IMR-90 (cell line): ENCODE data around the gene FBP1. TPM values are rescaled to one million over a fixed set of nuclear protein-coding genes. Genes with fewer than 3 reads are reported as not detected.

Experiments
- ATAC-seq: fragments of 200-7000 bp; cut with Tn5 transposase; 2 replicates; pipeline ENCODE4 v1.9.1; 2020; ENCODE audit warnings: low read depth, mild to moderate bottlenecking, moderate library complexity
- BruUV-seq: library from RNA; stranded (reverse); fragments of 400-500 nt; replicated peaks from 2 replicates; lab custom pipeline; 2021; lab: Mats Ljungman, UMichigan
- CTCF ChIA-PET: fragments of 300-600 bp; formaldehyde crosslinking; extraction: SDS; loops from one replicate; lab custom pipeline; 2021; ENCODE audit warnings: antibody characterized with exemption; lab: Yijun Ruan, JAX
- POLR2A ChIA-PET: fragments of 300-600 bp; sonication (Branson Sonifier 250); formaldehyde crosslinking; loops from one replicate; lab custom pipeline; 2022; ENCODE audit warnings: antibody characterized with exemption; ENCODE audit not compliant: unreplicated experiment; lab: Charles Lee
- DNase-seq: peaks from one replicate; pipeline ENCODE4 v3.0.0; 2013
- H2AFZ ChIP-seq: replicated peaks from 2 replicates; pipeline ENCODE3; 2013; ENCODE audit warnings: low read length, mild to moderate bottlenecking; ENCODE audit not compliant: poor library complexity
- H2AK5ac ChIP-seq: 2 replicates; pipeline ENCODE4 v1.6.1; 2013; ENCODE audit warnings: low read depth, low read length, inconsistent platforms
- H2AK9ac ChIP-seq: replicated peaks from 2 replicates; pipeline ENCODE3; 2013; ENCODE audit warnings: mild to moderate bottlenecking, low read depth, low read length, moderate library complexity; ENCODE audit not compliant: poor library complexity
- H2BK120ac ChIP-seq: 2 replicates; pipeline ENCODE4 v1.6.1; 2013; ENCODE audit warnings: low read depth, low read length, inconsistent platforms
- H2BK15ac ChIP-seq: 3 replicates; pipeline ENCODE4 v1.6.1; 2013; ENCODE audit warnings: low read depth, low read length, inconsistent platforms
- H2BK20ac ChIP-seq: 2 replicates; pipeline ENCODE4 v1.6.1; 2013; ENCODE audit warnings: low read depth, mild to moderate bottlenecking, inconsistent platforms, low read length, moderate library complexity
- H2BK5ac ChIP-seq: 2 replicates; pipeline ENCODE4 v1.6.1; 2013; ENCODE audit warnings: mild to moderate bottlenecking, low read depth, low read length, inconsistent platforms; ENCODE audit not compliant: poor library complexity, severe bottlenecking
- H3K14ac ChIP-seq: replicated peaks from 2 replicates; pipeline ENCODE4 v1.6.1; 2013; ENCODE audit warnings: low read depth, low read length, inconsistent platforms
- H3K18ac ChIP-seq: 2 replicates; pipeline ENCODE4 v1.6.1; 2013; ENCODE audit warnings: low read depth, low read length, control low read depth
- H3K23ac ChIP-seq: 2 replicates; pipeline ENCODE4 v1.6.1; 2013; ENCODE audit warnings: low read depth, low read length, inconsistent platforms
- H3K27ac ChIP-seq: 2 replicates; pipeline ENCODE4 v1.5.1; 2013; ENCODE audit warnings: mild to moderate bottlenecking, control low read depth, low read length; ENCODE audit not compliant: insufficient read depth
- H3K27me3 ChIP-seq: 2 replicates; pipeline ENCODE4 v1.6.1; 2013; ENCODE audit warnings: low read length; ENCODE audit not compliant: control insufficient read depth, insufficient read depth
- H3K36me3 ChIP-seq: 2 replicates; pipeline ENCODE4 v1.6.1; 2013; ENCODE audit warnings: low read length, mixed read lengths; ENCODE audit not compliant: control insufficient read depth, insufficient read depth
- H3K4ac ChIP-seq: 2 replicates; pipeline ENCODE4 v1.6.1; 2013; ENCODE audit warnings: low read depth, low read length, inconsistent platforms
- H3K4me1 ChIP-seq: 2 replicates; pipeline ENCODE4 v1.6.1; 2013; ENCODE audit warnings: low read length, mixed read lengths; ENCODE audit not compliant: control insufficient read depth, insufficient read depth
- H3K4me2 ChIP-seq: 2 replicates; pipeline ENCODE4 v1.6.1; 2013; ENCODE audit warnings: low read depth, mild to moderate bottlenecking, control low read depth, low read length, moderate library complexity
- H3K4me3 ChIP-seq: 2 replicates; pipeline ENCODE4 v1.5.1; 2013; ENCODE audit warnings: low read depth, mild to moderate bottlenecking, control low read depth, low read length, moderate library complexity; ENCODE audit not compliant: insufficient read depth
- H3K56ac ChIP-seq: 2 replicates; pipeline ENCODE4 v1.6.1; 2013; ENCODE audit warnings: low read length, inconsistent platforms; ENCODE audit not compliant: insufficient read depth; ENCODE audit errors: extremely low read depth
- H3K79me1 ChIP-seq, 2 experiments: 2 replicates each; pipeline ENCODE4 v1.6.1; 2013; ENCODE audit warnings: low read length in 2 of 2, inconsistent platforms in 1 of 2, low read depth in 1 of 2
- H3K9ac ChIP-seq: 2 replicates; pipeline ENCODE4 v1.6.1; 2013; ENCODE audit warnings: low read depth, low read length, control low read depth
- H3K9me1 ChIP-seq: 2 replicates; pipeline ENCODE4 v1.6.1; 2013; ENCODE audit warnings: low read length, inconsistent platforms; ENCODE audit not compliant: insufficient read depth
- H3K9me3 ChIP-seq: 2 replicates; pipeline ENCODE4 v1.6.1; 2013; ENCODE audit warnings: low read length; ENCODE audit not compliant: control insufficient read depth, insufficient read depth
- H4K20me1 ChIP-seq: 2 replicates; pipeline ENCODE4 v1.6.1; 2013; ENCODE audit warnings: low read length, inconsistent platforms; ENCODE audit not compliant: insufficient read depth
- H4K5ac ChIP-seq: 2 replicates; pipeline ENCODE4 v1.6.1; 2013; ENCODE audit warnings: mild to moderate bottlenecking, low read depth, low read length, control low read depth
- H4K8ac ChIP-seq, 2 experiments: 2 replicates each; pipeline ENCODE4 v1.6.1; 2013; ENCODE audit warnings: low read depth in 2 of 2, low read length in 2 of 2, control low read depth in 1 of 2, inconsistent platforms in 1 of 2
- H4K91ac ChIP-seq: 2 replicates; pipeline ENCODE4 v1.6.1; 2013; ENCODE audit warnings: low read depth, low read length, inconsistent platforms; ENCODE audit not compliant: insufficient read depth
- CHD1 ChIP-seq: IDR thresholded peaks from 2 replicates; pipeline ENCODE4 v1.6.1; 2012; ENCODE audit warnings: low read depth, low read length, improper control_type of control experiment
- ELK1 ChIP-seq: fragments of 150-350 bp; IDR thresholded peaks from 2 replicates; pipeline ENCODE4 v1.6.1; 2016; ENCODE audit warnings: low read depth, mild to moderate bottlenecking, low read length, moderate library complexity, borderline replicate concordance
- MXI1 ChIP-seq: IDR thresholded peaks from 2 replicates; pipeline ENCODE4 v1.6.1; 2012; ENCODE audit warnings: low read depth, mild to moderate bottlenecking, low read length, moderate library complexity, borderline replicate concordance
- SMC3 ChIP-seq: fragments of 150-350 bp; IDR thresholded peaks from 2 replicates; pipeline ENCODE4 v1.6.1; 2016; ENCODE audit warnings: low read depth, mild to moderate bottlenecking, antibody characterized with exemption, low read length, moderate library complexity
- WGBS, 2 experiments: methylation state at CpG; one replicate each; pipeline versions ENCODE4 v1.1.5 to v1.1.7; 2013; ENCODE audit warnings: missing lambda C conversion rate in 2 of 2; ENCODE audit not compliant: insufficient read length in 1 of 2; ENCODE audit errors: extremely low coverage in 2 of 2; 5-methylcytosine and 5-hydroxymethylcytosine counted together
- dilution Hi-C: fragments of 300-500 bp; cut with HindIII; formaldehyde crosslinking; loops from one replicate; pipeline ENCODE4 v1.14.3; 2018; ENCODE audit warnings: low sequenced_read_pairs; ENCODE audit not compliant: unreplicated experiment
- in situ Hi-C: fragments of 300-500 bp; cut with MboI; formaldehyde crosslinking; loops from 3 replicates; pipeline ENCODE4 v1.14.3; 2019; ENCODE audit warnings: low sequenced_read_pairs, inconsistent platforms, mixed read lengths
- intact Hi-C: fragments of 100-400 bp; cut with micrococcal nuclease; formaldehyde crosslinking; loops from 2 replicates; pipeline ENCODE4 v1.10.0; 2022
- polyA plus RNA-seq, 3 experiments: library from polyadenylated mRNA; depleted of rRNA; stranded (reverse); fragments of >200 nt; gene quantifications; 2 replicates each; pipeline ENCODE4 v1.2.3, GENCODE V29; 2012; ENCODE audit warnings: low replicate concordance in 1 of 3
- total RNA-seq: library from RNA; depleted of rRNA; stranded (reverse); fragments of >200 nt; gene quantifications from 2 replicates; pipeline ENCODE4 v1.2.3, GENCODE V29; 2012

Gene FBP1
- total and polyA plus RNA-seq, 2 of the 4 experiments (the other 2 are of a cell fraction), result not detected

GRCh38 chr9:94630833-94631232 is 8.5 kb downstream of the FBP1 start:
- H3K9me3 ChIP-seq, result no peaks in the 10 kb centered on the region
- ChIA-PET POLR2A (no interaction called here), CTCF (no interaction called here)
- H4K5ac ChIP-seq, result no peak overlapping the region
- in situ Hi-C loops (no loop called here), dilution Hi-C loops (no loop called here), intact Hi-C loops (no loop called here)
- no peak overlapping the region for H3K9ac ChIP-seq
- no peaks in the 10 kb centered on the region for H3K4me1 ChIP-seq
- no peak overlapping the region for H3K4me3 ChIP-seq
- no peak overlapping the region for H3K27ac ChIP-seq
- no peak overlapping the region for H2AK5ac ChIP-seq
- no peak overlapping the region for H2AK9ac ChIP-seq
- no peak overlapping the region for H3K23ac ChIP-seq
- H4K8ac ChIP-seq, result no peak overlapping the region
- no peak overlapping the region for H2BK20ac ChIP-seq
- no TSS peak for BruUV-seq
- no peak overlapping the region for H2BK120ac ChIP-seq
- no peak overlapping the region for H3K4me2 ChIP-seq
- H3K14ac ChIP-seq, result no peak overlapping the region
- no peak overlapping the region for H3K56ac ChIP-seq
- ATAC-seq (no peak), DNase-seq (no peak)
- no CpG with 5 or more reads among the region's 5 CpGs for WGBS, 2 experiments
- TF ChIP-seq SMC3 (no peak), ELK1 (no peak), MXI1 (no peak), CHD1 (no peak)
- peaks cover 43% of the 10 kb centered on the region for H3K27me3 ChIP-seq
- H2BK15ac ChIP-seq, result no peak overlapping the region
- no peak overlapping the region for H2AFZ ChIP-seq
- no peaks in the 10 kb centered on the region for H3K36me3 ChIP-seq
- no peak overlapping the region for H3K18ac ChIP-seq
- no peak overlapping the region for H4K91ac ChIP-seq
- H3K9me1 ChIP-seq, result no peaks in the 10 kb centered on the region
- H4K20me1 ChIP-seq, result no peaks in the 10 kb centered on the region
- no peak overlapping the region for H3K4ac ChIP-seq
- H2BK5ac ChIP-seq, result no peak overlapping the region
- H3K79me1 ChIP-seq, result no peaks in the 10 kb centered on the region
